ENCODE measurements around the gene BRD7.

BRD7 gene

GRCh38 chr16:50322333-50322732, 46.5 kb downstream of the BRD7 start:
- DNase-seq (ENCODE audit: low read depth, low spot score) = no peak

DNA sequence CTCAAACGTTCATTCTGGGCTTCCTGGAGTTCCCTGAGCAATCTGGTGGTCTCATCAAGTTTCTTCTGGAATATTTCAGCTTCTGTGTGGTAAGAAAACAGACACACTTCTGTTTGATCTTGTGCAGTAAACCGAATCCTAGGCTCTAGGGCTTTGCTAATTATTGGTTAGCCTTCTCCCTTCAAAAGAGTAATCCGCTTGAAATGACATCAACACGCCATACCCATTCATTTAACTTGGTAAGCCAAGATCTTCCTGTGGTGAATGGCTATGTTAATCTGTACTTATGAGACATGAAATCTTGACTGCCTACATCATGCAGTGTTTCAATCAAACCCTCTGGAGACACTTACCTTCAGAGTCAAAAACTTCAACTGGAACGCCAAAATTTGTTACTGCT, 48.5 kb downstream of the BRD7 start:
- DNase-seq (ENCODE audit: low read depth, low spot score) = no peak

- DNase-seq (ENCODE audit: low read depth, low spot score) = no peak
Measured at GRCh38 chr16:50318796-50319578, 49.8 kb downstream of the BRD7 start.

- peak; percentile 54 for DNase-seq (ENCODE audit: low read depth, low spot score)
Measured at GRCh38 chr16:50316848-50317630, 51.7 kb downstream of the BRD7 start.

GRCh38 chr16:50316102-50316847, 52.5 kb downstream of the BRD7 start:
- DNase-seq (ENCODE audit: low read depth, low spot score) = no peak

DNA sequence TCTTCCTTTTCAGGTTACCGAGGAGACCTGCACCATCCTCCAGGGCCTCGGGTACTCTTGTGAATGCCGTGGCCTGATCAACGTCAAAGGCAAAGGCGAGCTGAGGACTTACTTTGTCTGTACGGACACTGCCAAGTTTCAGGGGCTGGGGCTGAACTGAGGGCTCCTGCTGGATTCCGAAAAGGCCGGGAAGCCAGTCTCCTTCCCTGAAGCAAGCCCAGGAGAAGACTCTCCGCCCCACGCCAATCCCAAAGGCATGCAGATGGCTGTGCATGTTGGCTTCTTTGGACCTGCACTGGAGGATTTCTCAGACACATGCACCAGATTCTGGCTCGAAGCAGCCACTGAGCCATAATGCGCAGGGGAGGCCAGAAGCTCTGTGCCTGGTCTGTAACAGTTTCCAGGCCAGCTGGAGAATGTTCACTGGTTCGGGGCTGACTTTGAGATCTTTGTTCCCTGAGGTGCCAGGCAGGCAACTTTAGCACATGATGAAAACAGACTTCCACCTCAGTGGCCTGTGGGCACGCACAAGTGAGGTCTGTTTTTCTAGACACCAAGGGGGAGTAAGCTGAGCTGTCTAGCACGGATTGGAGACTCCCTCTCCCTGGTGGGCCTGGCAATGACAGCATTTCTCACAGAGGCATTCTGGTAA, 53.3 kb downstream of the BRD7 start:
- peak; percentile 44 for DNase-seq (ENCODE audit: low read depth, low spot score)

DNA sequence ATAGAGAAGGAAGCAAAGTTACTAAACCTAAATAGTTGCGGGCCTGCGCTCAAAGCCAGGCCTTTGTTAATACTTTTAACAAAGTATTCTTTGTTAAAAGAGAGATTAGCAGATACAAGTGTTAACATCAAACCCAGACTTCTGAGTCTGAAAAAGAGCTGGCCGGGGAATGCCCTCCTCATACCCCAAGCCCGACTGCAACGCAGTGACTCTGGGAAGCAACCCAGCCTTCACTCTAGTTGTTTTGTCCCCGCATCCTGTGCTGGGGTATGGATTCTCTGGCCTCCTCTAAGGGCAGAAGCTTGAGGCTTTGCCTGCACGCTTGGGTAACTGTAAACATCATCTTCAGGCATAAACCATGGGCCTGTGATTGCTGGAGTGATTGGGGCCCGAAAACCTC, 54.1 kb downstream of the BRD7 start:
- DNase-seq (ENCODE audit: low read depth, low spot score) = no peak

DNA sequence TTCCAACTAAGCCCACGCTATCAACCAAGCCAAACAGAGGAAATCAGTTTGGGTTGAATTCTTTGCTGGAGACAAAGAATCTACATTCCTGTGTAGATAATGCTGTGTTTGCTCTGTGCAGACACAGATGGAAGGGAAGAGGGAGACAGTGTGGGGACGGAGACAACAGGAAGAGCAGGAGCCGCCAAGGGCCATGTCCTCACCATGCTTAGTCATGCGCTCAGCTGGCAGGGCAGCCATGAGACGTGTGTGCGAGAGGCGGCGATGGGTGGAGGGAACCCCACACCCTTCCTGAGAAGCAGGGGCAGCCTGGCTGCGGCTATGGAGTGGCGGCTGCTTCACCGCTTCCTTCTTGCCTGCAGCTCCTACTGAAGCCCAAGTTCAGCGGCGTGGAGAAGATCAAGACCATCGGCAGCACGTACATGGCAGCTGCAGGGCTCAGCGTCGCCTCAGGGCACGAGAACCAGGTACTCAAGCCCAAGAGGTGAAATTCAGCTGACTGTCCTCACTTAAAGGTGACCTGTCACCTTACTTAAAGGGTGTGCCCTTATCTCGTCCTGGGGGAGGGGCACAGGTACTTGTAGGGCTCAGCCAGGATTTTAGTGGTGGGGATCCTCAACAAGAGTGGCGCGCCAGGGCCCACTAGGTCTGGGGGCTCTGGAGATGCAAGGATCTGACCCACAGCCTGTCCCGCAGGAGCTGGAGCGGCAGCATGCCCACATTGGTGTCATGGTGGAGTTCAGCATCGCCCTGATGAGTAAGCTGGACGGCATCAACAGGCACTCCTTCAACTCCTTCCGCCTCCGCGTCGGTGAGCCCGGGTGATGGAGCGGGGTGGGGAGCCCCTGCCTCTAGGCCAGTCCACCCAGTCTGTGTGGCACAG, 55.0 kb downstream of the BRD7 start:
- DNase-seq (ENCODE audit: low read depth, low spot score) = no peak

GRCh38 chr16:50311891-50312501, 56.8 kb downstream of the BRD7 start:
- DNase-seq (ENCODE audit: low read depth, low spot score) = no peak

GRCh38 chr16:50311134-50311528, 57.7 kb downstream of the BRD7 start:
- DNase-seq (ENCODE audit: low read depth, low spot score) = no peak

- no peak for DNase-seq (ENCODE audit: low read depth, low spot score)
Measured at GRCh38 chr16:50310308-50311133, 58.3 kb downstream of the BRD7 start.

DNA sequence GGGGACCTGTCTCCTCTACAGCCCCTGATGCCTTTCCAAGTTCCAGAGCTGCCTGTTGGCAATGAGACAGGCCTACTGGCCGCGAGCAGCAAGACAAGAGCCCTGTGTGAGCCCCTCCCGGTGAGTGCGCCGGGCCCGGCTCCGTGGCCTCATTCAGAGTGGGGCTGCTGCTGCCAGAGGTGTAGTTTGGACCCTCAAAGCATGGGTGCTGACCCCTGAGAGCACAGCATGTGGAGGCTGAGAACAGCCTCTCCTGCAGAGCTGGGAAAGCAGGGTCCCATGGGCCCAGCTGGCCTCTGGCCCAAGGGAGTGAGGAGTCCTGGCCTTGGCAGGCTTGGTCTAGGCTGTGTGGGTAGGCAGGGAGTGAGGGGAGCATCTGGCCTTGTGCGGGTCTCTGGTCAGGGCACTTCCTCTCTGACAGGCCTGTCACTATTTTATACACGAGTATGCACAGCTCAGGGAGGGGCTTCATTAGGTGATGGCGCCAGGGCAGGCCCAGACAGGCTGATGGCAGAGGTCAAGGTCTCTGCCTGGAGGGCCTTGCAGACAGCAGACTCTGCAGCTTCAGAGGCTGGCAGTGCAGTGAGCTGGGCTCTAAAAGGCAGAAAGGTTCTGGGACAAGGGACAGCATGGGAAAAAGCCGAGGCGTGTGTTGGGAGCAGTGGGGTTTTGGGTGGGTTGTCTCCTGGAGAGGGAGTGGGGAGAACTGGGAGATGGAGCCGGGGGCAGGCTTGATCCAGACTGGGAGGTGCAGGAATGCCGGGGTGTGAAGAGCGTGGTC, 59.1 kb downstream of the BRD7 start:
- DNase-seq (ENCODE audit: low read depth, low spot score) = no peak

- DNase-seq (ENCODE audit: low read depth, low spot score) = no peak
Measured at GRCh38 chr16:50309156-50309526, 59.6 kb downstream of the BRD7 start.

DNA sequence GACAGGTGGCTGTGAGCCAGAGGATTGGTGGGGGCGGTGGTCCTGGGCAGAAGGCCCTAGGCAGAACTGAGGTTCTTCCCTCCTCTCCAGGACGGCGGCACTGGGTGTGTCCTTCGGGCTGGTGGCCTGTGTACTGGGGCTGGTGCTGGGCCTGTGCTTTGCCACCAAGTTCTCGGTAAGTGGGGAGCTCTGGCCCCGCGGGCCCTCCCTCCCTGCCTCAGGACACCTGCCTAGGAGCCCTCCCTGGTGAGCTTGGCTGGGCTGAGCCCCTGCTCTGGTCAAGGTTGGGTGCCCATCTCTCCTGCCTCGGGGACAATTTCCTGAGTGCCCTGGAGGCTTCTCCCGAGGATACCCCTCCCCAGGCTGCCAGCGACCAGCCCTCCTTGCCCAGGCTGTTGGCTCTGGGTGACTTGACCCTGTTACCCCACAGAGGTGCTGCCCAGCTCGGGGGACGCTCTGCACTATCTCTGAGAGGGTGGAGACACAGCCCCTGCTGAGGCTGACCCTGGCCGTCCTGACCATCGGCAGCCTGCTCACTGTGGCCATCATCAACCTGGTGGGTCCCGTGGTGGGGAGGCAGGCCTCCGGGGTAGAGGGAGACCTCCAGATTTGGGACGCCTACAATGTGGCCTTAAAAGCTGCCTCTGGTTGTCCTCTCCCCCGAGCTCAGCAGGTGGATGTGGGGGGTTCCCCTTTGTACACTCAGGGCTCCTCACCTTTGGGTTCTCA, 60.4 kb downstream of the BRD7 start:
- DNase-seq (ENCODE audit: low read depth, low spot score) = no peak

- DNase-seq (ENCODE audit: low read depth, low spot score) = no peak
Measured at GRCh38 chr16:50306287-50306686, 62.5 kb downstream of the BRD7 start.

DNA sequence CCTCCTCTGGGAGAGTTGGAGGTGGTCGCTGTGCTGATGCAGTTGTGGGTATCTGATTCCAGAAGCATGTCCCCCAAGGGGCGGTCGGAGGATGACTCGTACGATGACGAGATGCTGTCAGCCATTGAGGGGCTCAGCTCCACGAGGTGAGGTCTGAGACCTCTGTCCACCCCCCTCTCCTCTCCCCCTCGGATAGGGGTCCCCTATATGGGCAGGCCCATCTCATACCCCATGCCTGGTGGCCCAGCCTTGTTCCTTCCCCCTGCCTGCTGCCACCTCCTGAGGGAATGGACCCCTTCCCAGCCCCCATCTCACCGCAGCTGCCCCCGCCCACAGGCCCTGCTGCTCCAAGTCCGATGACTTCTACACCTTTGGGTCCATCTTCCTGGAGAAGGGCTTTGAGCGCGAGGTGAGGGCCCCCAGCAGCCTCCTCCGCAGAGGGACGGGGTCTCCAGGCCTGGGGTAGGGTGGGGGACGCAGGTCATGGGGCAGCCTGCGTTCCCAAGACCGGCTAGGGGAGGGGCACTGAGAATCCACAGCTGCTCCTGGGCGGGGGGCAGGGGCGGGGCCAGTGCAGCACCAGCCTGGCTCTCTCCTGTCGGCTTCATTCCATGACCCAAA, 63.2 kb downstream of the BRD7 start:
- no peak for DNase-seq (ENCODE audit: low read depth, low spot score)

Data from smooth muscle cell of the brain vasculature (primary cell).